ENCODE measurements around the gene TRMT112. TPM values are rescaled to one million over a fixed set of nuclear protein-coding genes. Genes with fewer than 3 reads are reported as not detected.

Gene TRMT112
- total RNA-seq, 1 donor from 2014 or later: 126 TPM

GRCh38 chr11:64339754-64340408, 22.5 kb upstream of the TRMT112 start, which contains the start of gene CCDC88B:
Gene CCDC88B (plus strand): TSS chr11:64340204. CDS start chr11:64340267, 63 bp downstream.
- Mint-ChIP-seq H3K9me3 (ENCODE audit: low read depth) (no peaks in the 10 kb centered on the region), H3K27me3 (ENCODE audit: low read depth) (no peaks in the 10 kb centered on the region), H3K4me3 (ENCODE audit: unreplicated experiment) (no peak within 1 kb of the TSS), H3K36me3 (ENCODE audit: low read depth) (no peaks in the 10 kb centered on the region), H3K27ac (ENCODE audit: unreplicated experiment) (no peak within 1 kb of the TSS), H3K4me1 (ENCODE audit: low read depth) (peaks cover 7% of the 10 kb centered on the region)
- TF ChIP-seq, protein P1, sequence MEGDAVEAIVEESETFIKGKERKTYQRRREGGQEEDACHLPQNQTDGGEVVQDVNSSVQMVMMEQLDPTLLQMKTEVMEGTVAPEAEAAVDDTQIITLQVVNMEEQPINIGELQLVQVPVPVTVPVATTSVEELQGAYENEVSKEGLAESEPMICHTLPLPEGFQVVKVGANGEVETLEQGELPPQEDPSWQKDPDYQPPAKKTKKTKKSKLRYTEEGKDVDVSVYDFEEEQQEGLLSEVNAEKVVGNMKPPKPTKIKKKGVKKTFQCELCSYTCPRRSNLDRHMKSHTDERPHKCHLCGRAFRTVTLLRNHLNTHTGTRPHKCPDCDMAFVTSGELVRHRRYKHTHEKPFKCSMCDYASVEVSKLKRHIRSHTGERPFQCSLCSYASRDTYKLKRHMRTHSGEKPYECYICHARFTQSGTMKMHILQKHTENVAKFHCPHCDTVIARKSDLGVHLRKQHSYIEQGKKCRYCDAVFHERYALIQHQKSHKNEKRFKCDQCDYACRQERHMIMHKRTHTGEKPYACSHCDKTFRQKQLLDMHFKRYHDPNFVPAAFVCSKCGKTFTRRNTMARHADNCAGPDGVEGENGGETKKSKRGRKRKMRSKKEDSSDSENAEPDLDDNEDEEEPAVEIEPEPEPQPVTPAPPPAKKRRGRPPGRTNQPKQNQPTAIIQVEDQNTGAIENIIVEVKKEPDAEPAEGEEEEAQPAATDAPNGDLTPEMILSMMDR (IDR thresholded peaks at IDR 0.05): no peak
- DNase-seq (ENCODE audit: low spot score): no peak

DNA sequence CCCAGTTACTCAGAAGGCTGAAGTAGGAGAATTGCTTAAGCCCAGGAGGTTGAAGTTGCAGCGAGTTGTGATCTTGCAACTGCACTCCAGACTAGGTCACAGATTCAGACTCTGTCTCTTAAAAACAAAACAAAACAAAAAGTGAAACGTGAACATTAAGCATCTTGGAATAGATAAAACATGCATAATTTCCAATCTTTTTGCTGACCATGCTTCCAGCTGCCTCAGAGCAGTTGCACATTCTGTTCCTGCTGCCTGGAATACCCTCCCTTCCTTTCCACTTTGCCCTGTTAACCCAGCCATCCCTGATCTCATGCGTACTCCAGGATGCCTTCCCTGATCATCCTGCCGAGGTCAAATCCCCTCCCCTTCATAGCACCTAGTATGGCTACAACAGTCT, 21.9 kb upstream of the TRMT112 start:
- TF ChIP-seq, protein P1 (IDR thresholded peaks at IDR 0.05): no peak
- no peak for DNase-seq (ENCODE audit: low spot score)
- H3K36me3 Mint-ChIP-seq (ENCODE audit: low read depth): no peaks in the 10 kb centered on the region
- no peaks in the 10 kb centered on the region for H3K27me3 Mint-ChIP-seq (ENCODE audit: low read depth)
- peaks cover 9% of the 10 kb centered on the region for H3K4me1 Mint-ChIP-seq (ENCODE audit: low read depth)
- H3K4me3 Mint-ChIP-seq (ENCODE audit: unreplicated experiment): no peak overlapping the region
- H3K27ac Mint-ChIP-seq (ENCODE audit: unreplicated experiment): no peak overlapping the region
- H3K9me3 Mint-ChIP-seq (ENCODE audit: low read depth): no peaks in the 10 kb centered on the region

GRCh38 chr11:64338716-64339115, 21.4 kb upstream of the TRMT112 start:
- no peaks in the 10 kb centered on the region for H3K9me3 Mint-ChIP-seq (ENCODE audit: low read depth)
- H3K4me1 Mint-ChIP-seq (ENCODE audit: low read depth): peaks cover 9% of the 10 kb centered on the region
- no peaks in the 10 kb centered on the region for H3K36me3 Mint-ChIP-seq (ENCODE audit: low read depth)
- H3K27ac Mint-ChIP-seq (ENCODE audit: unreplicated experiment): no peak overlapping the region
- H3K4me3 Mint-ChIP-seq (ENCODE audit: unreplicated experiment): no peak overlapping the region
- TF ChIP-seq, protein P1 (IDR thresholded peaks at IDR 0.05): no peak
- no peak for DNase-seq (ENCODE audit: low spot score)
- H3K27me3 Mint-ChIP-seq (ENCODE audit: low read depth): no peaks in the 10 kb centered on the region

GRCh38 chr11:64337538-64338249, 20.3 kb upstream of the TRMT112 start:
- Mint-ChIP-seq H3K27me3 (ENCODE audit: low read depth) (no peaks in the 10 kb centered on the region), H3K36me3 (ENCODE audit: low read depth) (no peaks in the 10 kb centered on the region), H3K9me3 (ENCODE audit: low read depth) (no peaks in the 10 kb centered on the region), H3K27ac (ENCODE audit: unreplicated experiment) (no peak overlapping the region), H3K4me3 (ENCODE audit: unreplicated experiment) (no peak overlapping the region), H3K4me1 (ENCODE audit: low read depth) (peaks cover 9% of the 10 kb centered on the region)
- DNase-seq (ENCODE audit: low spot score): no peak
- TF ChIP-seq, protein P1 (IDR thresholded peaks at IDR 0.05): no peak

DNA sequence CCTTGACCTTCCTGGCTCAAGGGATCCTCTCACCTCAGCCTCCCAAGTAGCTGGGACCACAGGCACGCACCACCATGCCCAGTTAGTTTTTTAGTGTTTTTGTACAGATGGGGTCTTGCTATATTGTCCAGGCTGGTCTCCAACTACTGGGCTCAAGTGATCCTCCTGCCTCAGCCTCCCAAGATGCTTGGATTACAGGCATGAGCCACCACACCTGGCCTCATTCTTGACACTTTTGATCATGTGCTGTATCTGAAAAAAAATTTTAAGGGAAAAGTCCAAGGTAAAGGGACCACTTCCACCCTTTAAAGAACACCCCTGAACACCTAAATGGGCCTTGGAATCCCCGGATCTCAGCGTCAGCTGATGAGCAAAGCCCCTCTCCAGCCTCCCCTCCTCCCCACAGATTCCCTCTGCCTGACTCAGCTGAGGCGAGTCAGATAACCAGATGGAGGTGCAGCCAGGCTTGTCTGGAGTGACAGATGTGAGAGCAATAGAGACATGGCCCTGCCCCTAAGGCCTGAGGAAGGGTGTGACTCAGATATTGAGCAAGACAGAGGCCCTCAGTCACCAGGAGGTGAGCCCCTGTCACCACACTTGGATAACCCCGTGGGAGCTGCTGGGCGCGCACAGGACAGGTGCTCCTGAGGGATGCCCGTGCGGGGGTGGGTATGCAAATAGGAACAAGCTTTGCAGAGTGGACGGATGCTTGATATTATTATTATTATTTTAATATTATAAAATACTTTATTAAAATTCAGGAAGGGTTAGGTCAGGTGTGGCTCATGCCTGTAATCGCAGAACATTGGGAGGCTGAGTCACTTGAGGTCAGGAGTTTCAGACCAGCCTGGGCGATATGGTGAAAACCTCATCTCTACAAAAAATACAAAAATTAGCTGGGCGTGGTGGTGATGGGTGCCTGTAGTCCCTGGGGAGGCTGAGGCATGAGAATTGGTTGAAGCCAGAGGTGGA, 17.7 kb upstream of the TRMT112 start:
- TF ChIP-seq, protein P1 (IDR thresholded peaks at IDR 0.05): no peak
- Mint-ChIP-seq H3K36me3 (ENCODE audit: low read depth) (no peaks in the 10 kb centered on the region), H3K4me3 (ENCODE audit: unreplicated experiment) (no peak overlapping the region), H3K9me3 (ENCODE audit: low read depth) (no peaks in the 10 kb centered on the region), H3K27me3 (ENCODE audit: low read depth) (no peaks in the 10 kb centered on the region), H3K27ac (ENCODE audit: unreplicated experiment) (no peak overlapping the region), H3K4me1 (ENCODE audit: low read depth) (peaks cover 15% of the 10 kb centered on the region)
- DNase-seq (ENCODE audit: low spot score): peak; percentile 79

All from chondrocyte (in vitro differentiated cells).